Peyer's patch (tissue), 4 donors: Measurements from ENCODE around the gene ATL3.
A peak's percentile ranks its signal among the peaks of the same experiment; 100 is the strongest.

Experiments used
- POLR2A ChIP-seq, 2 donors: fragments of 450-650 bp; IDR thresholded peaks; one replicate each; pipeline ENCODE4 v1.5.1; 2017; ENCODE audit warnings: antibody characterized with exemption in 2 of 2, mild to moderate bottlenecking in 2 of 2, moderate library complexity in 2 of 2
- TF ChIP-seq, protein P1 (sequence below), 6 experiments: fragments of 450-650 bp in 4 of 6; fragments of 200-600 bp in 2 of 6; sonication (generic) in 1 of 6; IDR thresholded peaks; one replicate each; pipeline ENCODE4 v1.5.1; 2017 to 2019; ENCODE audit warnings: antibody characterized with exemption in 6 of 6, mild to moderate bottlenecking in 3 of 6, moderate library complexity in 1 of 6

DNA sequence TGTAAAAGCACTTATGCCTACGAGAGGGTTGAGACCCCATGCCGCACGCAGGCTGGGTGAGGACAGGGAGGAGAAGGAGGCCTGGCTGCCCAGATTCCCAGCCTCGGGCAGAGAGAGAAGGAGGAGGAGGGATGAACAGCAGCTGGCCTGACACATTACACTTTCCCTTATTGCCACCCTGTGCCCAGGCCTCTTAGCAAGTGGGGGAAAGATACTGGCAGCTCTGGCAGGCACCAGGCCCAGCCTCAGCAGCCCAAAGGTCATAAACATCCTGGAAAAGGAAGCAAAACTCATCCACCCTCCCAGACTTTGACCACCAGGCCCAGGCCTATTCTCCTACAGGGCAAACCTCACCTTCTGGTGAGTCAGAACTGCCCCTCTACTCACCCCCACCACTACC is 61.6 kb downstream of the ATL3 start:
- TF ChIP-seq POLR2A (IDR thresholded peaks at IDR 0.05): peak in 1 of 2 donors; percentile 12
- TF ChIP-seq, protein P1, sequence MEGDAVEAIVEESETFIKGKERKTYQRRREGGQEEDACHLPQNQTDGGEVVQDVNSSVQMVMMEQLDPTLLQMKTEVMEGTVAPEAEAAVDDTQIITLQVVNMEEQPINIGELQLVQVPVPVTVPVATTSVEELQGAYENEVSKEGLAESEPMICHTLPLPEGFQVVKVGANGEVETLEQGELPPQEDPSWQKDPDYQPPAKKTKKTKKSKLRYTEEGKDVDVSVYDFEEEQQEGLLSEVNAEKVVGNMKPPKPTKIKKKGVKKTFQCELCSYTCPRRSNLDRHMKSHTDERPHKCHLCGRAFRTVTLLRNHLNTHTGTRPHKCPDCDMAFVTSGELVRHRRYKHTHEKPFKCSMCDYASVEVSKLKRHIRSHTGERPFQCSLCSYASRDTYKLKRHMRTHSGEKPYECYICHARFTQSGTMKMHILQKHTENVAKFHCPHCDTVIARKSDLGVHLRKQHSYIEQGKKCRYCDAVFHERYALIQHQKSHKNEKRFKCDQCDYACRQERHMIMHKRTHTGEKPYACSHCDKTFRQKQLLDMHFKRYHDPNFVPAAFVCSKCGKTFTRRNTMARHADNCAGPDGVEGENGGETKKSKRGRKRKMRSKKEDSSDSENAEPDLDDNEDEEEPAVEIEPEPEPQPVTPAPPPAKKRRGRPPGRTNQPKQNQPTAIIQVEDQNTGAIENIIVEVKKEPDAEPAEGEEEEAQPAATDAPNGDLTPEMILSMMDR (IDR thresholded peaks at IDR 0.05): no peak
